ENCODE results near the gene MANBA. TPM values are rescaled to one million over a fixed set of nuclear protein-coding genes. Genes with fewer than 3 reads are reported as not detected.

Gene MANBA
- total RNA-seq, 1 donor from 2014 or later, result 9.4 TPM

GRCh38 chr4:102594000-102594399 lies 166.8 kb downstream of the MANBA start:
- DNase-seq (ENCODE audit: low spot score), result no peak
- peaks cover 51% of the 10 kb centered on the region for H3K36me3 Mint-ChIP-seq (ENCODE audit: low read depth, unreplicated experiment)
- no peaks in the 10 kb centered on the region for H3K9me3 Mint-ChIP-seq (ENCODE audit: unreplicated experiment)
- H3K27ac Mint-ChIP-seq (ENCODE audit: unreplicated experiment), result no peak overlapping the region
- H3K27me3 Mint-ChIP-seq (ENCODE audit: unreplicated experiment), result no peaks in the 10 kb centered on the region
- no peak for TF ChIP-seq CTCF (IDR thresholded peaks at IDR 0.05; ENCODE audit: unreplicated experiment)
- no peaks in the 10 kb centered on the region for H3K4me1 Mint-ChIP-seq (ENCODE audit: unreplicated experiment)
- H3K4me3 Mint-ChIP-seq (ENCODE audit: unreplicated experiment), result no peak overlapping the region

- Mint-ChIP-seq H3K27me3 (ENCODE audit: unreplicated experiment) (no peaks in the 10 kb centered on the region), H3K4me3 (ENCODE audit: unreplicated experiment) (no peak overlapping the region), H3K4me1 (ENCODE audit: unreplicated experiment) (no peaks in the 10 kb centered on the region), H3K27ac (ENCODE audit: unreplicated experiment) (no peak overlapping the region), H3K36me3 (ENCODE audit: low read depth, unreplicated experiment) (peaks cover 52% of the 10 kb centered on the region), H3K9me3 (ENCODE audit: unreplicated experiment) (no peaks in the 10 kb centered on the region)
- DNase-seq (ENCODE audit: low spot score), result no peak
- no peak for TF ChIP-seq CTCF (IDR thresholded peaks at IDR 0.05; ENCODE audit: unreplicated experiment)
These were observed 167.6 kb downstream of the MANBA start for GRCh38 chr4:102593147-102593546.

GRCh38 chr4:102592256-102592655 lies 168.5 kb downstream of the MANBA start:
- H3K36me3 Mint-ChIP-seq (ENCODE audit: low read depth, unreplicated experiment), result peaks cover 45% of the 10 kb centered on the region
- H3K27ac Mint-ChIP-seq (ENCODE audit: unreplicated experiment), result no peak overlapping the region
- no peaks in the 10 kb centered on the region for H3K4me1 Mint-ChIP-seq (ENCODE audit: unreplicated experiment)

DNA sequence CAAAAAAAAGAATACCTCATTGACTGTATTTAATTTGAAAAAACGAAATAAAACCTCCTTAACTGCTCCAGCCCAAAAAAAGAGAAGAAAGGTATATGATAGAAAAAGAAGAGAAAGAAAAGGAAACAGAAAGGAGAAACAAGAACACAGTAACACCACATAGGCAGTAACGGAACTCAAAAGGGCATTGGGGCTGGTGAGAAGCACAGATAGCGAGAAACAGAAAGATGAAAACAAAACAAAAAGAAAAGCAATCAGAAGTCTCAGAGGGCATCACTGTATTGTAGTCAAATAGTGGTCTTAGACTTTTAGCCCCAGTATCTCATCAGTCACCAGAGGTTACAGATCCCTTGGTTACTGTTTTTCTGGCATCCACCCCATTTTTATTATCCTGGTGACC lies 171.0 kb downstream of the MANBA start:
- peaks cover 2% of the 10 kb centered on the region for H3K27me3 Mint-ChIP-seq (ENCODE audit: unreplicated experiment)
- no peak overlapping the region for H3K4me3 Mint-ChIP-seq (ENCODE audit: unreplicated experiment)
- no peak for TF ChIP-seq CTCF (IDR thresholded peaks at IDR 0.05; ENCODE audit: unreplicated experiment)
- no peaks in the 10 kb centered on the region for H3K4me1 Mint-ChIP-seq (ENCODE audit: unreplicated experiment)
- DNase-seq (ENCODE audit: low spot score), result no peak
- H3K27ac Mint-ChIP-seq (ENCODE audit: unreplicated experiment), result no peak overlapping the region
- H3K36me3 Mint-ChIP-seq (ENCODE audit: low read depth, unreplicated experiment), result peaks cover 45% of the 10 kb centered on the region
- H3K9me3 Mint-ChIP-seq (ENCODE audit: unreplicated experiment), result no peaks in the 10 kb centered on the region

More at GRCh38 chr4:102592256-102592655, 168.5 kb downstream of the MANBA start:
- Mint-ChIP-seq H3K27me3 (ENCODE audit: unreplicated experiment) (no peaks in the 10 kb centered on the region), H3K4me3 (ENCODE audit: unreplicated experiment) (no peak overlapping the region), H3K9me3 (ENCODE audit: unreplicated experiment) (no peaks in the 10 kb centered on the region)
- DNase-seq (ENCODE audit: low spot score), result no peak
- TF ChIP-seq CTCF (IDR thresholded peaks at IDR 0.05; ENCODE audit: unreplicated experiment), result no peak

GRCh38 chr4:102586644-102587021 lies 174.1 kb downstream of the MANBA start:
- no peaks in the 10 kb centered on the region for H3K4me1 Mint-ChIP-seq (ENCODE audit: unreplicated experiment)
- H3K9me3 Mint-ChIP-seq (ENCODE audit: unreplicated experiment), result no peaks in the 10 kb centered on the region
- TF ChIP-seq CTCF (IDR thresholded peaks at IDR 0.05; ENCODE audit: unreplicated experiment), result no peak
- no peak for DNase-seq (ENCODE audit: low spot score)
- H3K4me3 Mint-ChIP-seq (ENCODE audit: unreplicated experiment), result no peak overlapping the region
- H3K36me3 Mint-ChIP-seq (ENCODE audit: low read depth, unreplicated experiment), result peaks cover 44% of the 10 kb centered on the region
- H3K27ac Mint-ChIP-seq (ENCODE audit: unreplicated experiment), result no peak overlapping the region
- H3K27me3 Mint-ChIP-seq (ENCODE audit: unreplicated experiment), result peaks cover 2% of the 10 kb centered on the region
